AG09309 (cell line): ENCODE results near the gene ALOX5AP.

Source experiments
- DNase-seq: peaks from one replicate; pipeline ENCODE4 v3.0.0-alpha.2; 2010; ENCODE audit warnings: low read depth
- H3K4me3 ChIP-seq: 2 replicates; pipeline ENCODE4 v1.5.1; 2011; ENCODE audit warnings: mild to moderate bottlenecking, low read depth, low read length, moderate library complexity; ENCODE audit not compliant: control insufficient read depth
- TF ChIP-seq, protein P1 (sequence below): IDR thresholded peaks from 2 replicates; pipeline ENCODE4 v1.5.1; 2011; ENCODE audit warnings: mild to moderate bottlenecking, low read depth, low read length, inconsistent platforms; ENCODE audit not compliant: insufficient read depth, control insufficient read depth; ENCODE audit errors: missing control alignments

Gene ALOX5AP

DNA sequence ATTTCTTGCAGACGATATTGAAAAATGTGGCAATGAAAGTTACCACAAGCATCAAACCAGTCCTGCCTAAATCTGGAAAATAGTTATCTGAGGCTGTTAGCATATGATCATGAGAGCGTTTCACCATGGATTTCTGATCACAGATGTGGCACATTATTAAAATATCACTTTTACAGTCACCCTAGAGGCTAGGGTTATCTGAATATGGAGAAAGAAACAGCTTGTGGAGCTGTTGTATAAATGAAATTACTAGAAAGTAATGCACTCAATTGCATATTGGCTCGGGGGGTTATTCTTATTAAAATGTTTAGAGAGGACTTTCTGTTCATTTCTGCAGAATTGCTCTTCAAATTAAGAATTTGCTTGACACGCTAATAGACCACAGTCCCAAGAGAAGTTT lies 35.6 kb downstream of the ALOX5AP start:
- no peak for DNase-seq
- no peak overlapping the region for H3K4me3 ChIP-seq
- TF ChIP-seq, protein P1, sequence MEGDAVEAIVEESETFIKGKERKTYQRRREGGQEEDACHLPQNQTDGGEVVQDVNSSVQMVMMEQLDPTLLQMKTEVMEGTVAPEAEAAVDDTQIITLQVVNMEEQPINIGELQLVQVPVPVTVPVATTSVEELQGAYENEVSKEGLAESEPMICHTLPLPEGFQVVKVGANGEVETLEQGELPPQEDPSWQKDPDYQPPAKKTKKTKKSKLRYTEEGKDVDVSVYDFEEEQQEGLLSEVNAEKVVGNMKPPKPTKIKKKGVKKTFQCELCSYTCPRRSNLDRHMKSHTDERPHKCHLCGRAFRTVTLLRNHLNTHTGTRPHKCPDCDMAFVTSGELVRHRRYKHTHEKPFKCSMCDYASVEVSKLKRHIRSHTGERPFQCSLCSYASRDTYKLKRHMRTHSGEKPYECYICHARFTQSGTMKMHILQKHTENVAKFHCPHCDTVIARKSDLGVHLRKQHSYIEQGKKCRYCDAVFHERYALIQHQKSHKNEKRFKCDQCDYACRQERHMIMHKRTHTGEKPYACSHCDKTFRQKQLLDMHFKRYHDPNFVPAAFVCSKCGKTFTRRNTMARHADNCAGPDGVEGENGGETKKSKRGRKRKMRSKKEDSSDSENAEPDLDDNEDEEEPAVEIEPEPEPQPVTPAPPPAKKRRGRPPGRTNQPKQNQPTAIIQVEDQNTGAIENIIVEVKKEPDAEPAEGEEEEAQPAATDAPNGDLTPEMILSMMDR: no peak

GRCh38 chr13:30773561-30773960 lies 38.2 kb downstream of the ALOX5AP start:
- DNase-seq: no peak
- TF ChIP-seq, protein P1: no peak
- no peak overlapping the region for H3K4me3 ChIP-seq

DNA sequence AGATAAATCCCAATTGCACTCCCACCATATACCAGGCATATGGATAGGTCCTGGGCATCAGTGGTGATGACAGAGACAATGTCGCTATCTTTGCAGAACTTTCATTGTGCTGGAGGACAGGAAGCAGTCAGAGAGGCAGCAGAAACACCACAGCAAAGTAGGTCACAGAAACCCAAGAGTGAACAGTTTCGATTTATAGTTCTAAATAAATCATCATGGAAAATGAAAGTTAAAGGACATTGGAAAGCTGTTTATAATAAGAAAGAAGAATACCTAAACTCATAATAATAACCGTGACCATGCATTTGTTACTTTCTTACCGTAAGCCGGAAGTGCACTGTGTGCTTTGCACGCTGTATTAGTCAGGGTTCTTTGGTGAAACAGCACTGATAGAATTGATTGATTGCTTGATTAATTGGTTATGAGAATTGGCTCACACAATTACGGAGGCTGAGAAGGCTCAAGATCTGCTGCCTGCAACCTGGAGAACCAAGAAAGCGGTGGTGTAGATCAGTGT lies 38.9 kb downstream of the ALOX5AP start:
- no peak for DNase-seq
- H3K4me3 ChIP-seq: no peak overlapping the region
- TF ChIP-seq, protein P1: no peak

- no peak for DNase-seq
- no peak overlapping the region for H3K4me3 ChIP-seq
- TF ChIP-seq, protein P1: no peak
Observed at GRCh38 chr13:30776661-30777060, 41.3 kb downstream of the ALOX5AP start.

DNA sequence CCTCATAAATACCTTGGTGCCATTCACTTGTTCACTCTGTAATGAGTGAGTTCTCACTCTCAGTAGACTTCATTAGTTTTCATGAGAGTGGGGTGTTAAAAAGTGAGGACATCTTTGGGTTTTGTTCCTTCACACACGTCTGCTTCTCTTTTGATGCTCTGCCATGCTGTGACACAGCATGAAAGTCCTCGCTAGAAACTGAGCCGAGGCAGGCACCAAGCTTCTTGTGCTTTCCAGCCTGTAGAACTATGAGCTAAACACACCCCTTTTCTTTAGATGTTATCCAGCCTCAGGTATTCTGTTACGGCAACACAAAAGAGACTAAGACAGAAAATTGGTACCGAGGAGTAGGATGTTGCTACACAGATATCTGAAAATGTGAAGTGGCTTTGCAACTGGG lies 43.7 kb downstream of the ALOX5AP start:
- no peak for DNase-seq
- TF ChIP-seq, protein P1: no peak
- no peak overlapping the region for H3K4me3 ChIP-seq

GRCh38 chr13:30779608-30780007 lies 44.3 kb downstream of the ALOX5AP start:
- TF ChIP-seq, protein P1: no peak
- no peak for DNase-seq
- H3K4me3 ChIP-seq: no peak overlapping the region
